Endothelial cell of umbilical vein (primary cell): ENCODE measurements around the gene NUPR1. TPM values are rescaled to one million over a fixed set of nuclear protein-coding genes. Genes with fewer than 3 reads are reported as not detected.

Source experiments
- BruUV-seq: library from RNA; stranded (reverse); fragments of 400-500 nt; replicated peaks from 2 replicates; lab custom pipeline; 2021; lab: Mats Ljungman, UMichigan
- CTCF ChIA-PET: fragments of 300-600, 350-600 bp; sonication (Branson Sonifier 250); formaldehyde crosslinking; loops from one replicate; lab custom pipeline; 2021; ENCODE audit warnings: antibody characterized with exemption, inconsistent platforms; lab: Charles Lee
- POLR2A ChIA-PET: fragments of 300-600, 350-600 bp; sonication (Branson Sonifier 250); formaldehyde crosslinking; loops from one replicate; lab custom pipeline; 2021; ENCODE audit warnings: antibody characterized with exemption, inconsistent platforms; lab: Charles Lee
- DNase-seq: peaks from one replicate; pipeline ENCODE4 v3.0.0-alpha.2; 2011; ENCODE audit warnings: low read depth, low spot score
- FAIRE-seq: peaks from 2 replicates; lab custom pipeline; 2011; peaks lifted over from hg19 to GRCh38; lab: Jason Lieb, UNC
- H2AFZ ChIP-seq: 2 replicates; pipeline ENCODE4 v1.6.0; 2012; ENCODE audit warnings: low read depth, low read length, control low read depth, inconsistent platforms
- H3K27ac ChIP-seq: 2 replicates; pipeline ENCODE4 v1.5.1; 2011; ENCODE audit warnings: low read depth, mild to moderate bottlenecking, control low read depth, low read length, moderate library complexity; ENCODE audit not compliant: insufficient read depth
- H3K27me3 ChIP-seq, 2 experiments: 2 replicates each; pipeline versions ENCODE4 v1.6.0 to v1.6.1; 2011; ENCODE audit warnings: low read length in 2 of 2, mixed read lengths in 1 of 2; ENCODE audit not compliant: control insufficient read depth in 2 of 2, insufficient read depth in 2 of 2
- H3K36me3 ChIP-seq, 2 experiments: 2 replicates in 1 of 2; 3 replicates in 1 of 2; pipeline ENCODE4 v1.5.1; 2011; ENCODE audit warnings: low read length in 2 of 2, mild to moderate bottlenecking in 1 of 2, moderate library complexity in 1 of 2; ENCODE audit not compliant: control insufficient read depth in 2 of 2, insufficient read depth in 2 of 2; ENCODE audit errors: extremely low read depth in 1 of 2
- H3K4me1 ChIP-seq: 3 replicates; pipeline ENCODE4 v1.5.1; 2011; ENCODE audit warnings: mild to moderate bottlenecking, low read length; ENCODE audit not compliant: control insufficient read depth, insufficient read depth; ENCODE audit errors: extremely low read depth
- H3K4me2 ChIP-seq: 2 replicates; pipeline ENCODE4 v1.6.1; 2011; ENCODE audit warnings: low read length, control low read depth, mixed read lengths; ENCODE audit not compliant: insufficient read depth
- H3K4me3 ChIP-seq, 3 experiments: fragments of 200-600 bp in 1 of 3; sonication (generic), shearing (Covaris generic) in 1 of 3; replicated peaks in 1 of 3; 2 replicates each; pipeline ENCODE4 v1.5.1; 2011 to 2016; ENCODE audit warnings: control low read depth in 3 of 3, low read length in 3 of 3, mild to moderate bottlenecking in 2 of 3, inconsistent platforms in 1 of 3, low read depth in 1 of 3, moderate library complexity in 1 of 3; ENCODE audit not compliant: insufficient read depth in 1 of 3
- H3K79me2 ChIP-seq: 2 replicates; pipeline ENCODE4 v1.6.0; 2012; ENCODE audit warnings: low read length, inconsistent platforms; ENCODE audit not compliant: control insufficient read depth, insufficient read depth
- H3K9ac ChIP-seq: replicated peaks from 2 replicates; pipeline ENCODE3; 2011; ENCODE audit warnings: low read length, control low read depth; ENCODE audit not compliant: insufficient read depth; ENCODE audit errors: extremely low read depth
- H3K9me1 ChIP-seq: replicated peaks from 3 replicates; pipeline ENCODE4 v1.6.0; 2011; ENCODE audit warnings: mild to moderate bottlenecking, low read length; ENCODE audit not compliant: control insufficient read depth, insufficient read depth; ENCODE audit errors: extremely low read depth
- H3K9me3 ChIP-seq: replicated peaks from 2 replicates; pipeline ENCODE4 v1.5.1; 2012; ENCODE audit warnings: low read length, inconsistent platforms; ENCODE audit not compliant: control insufficient read depth, insufficient read depth
- H4K20me1 ChIP-seq: replicated peaks from 2 replicates; pipeline ENCODE3; 2011; ENCODE audit warnings: mild to moderate bottlenecking, low read length; ENCODE audit not compliant: control insufficient read depth, insufficient read depth; ENCODE audit errors: extremely low read depth
- EZH2 ChIP-seq: IDR thresholded peaks from 2 replicates; pipeline ENCODE4 v1.6.1; 2012; ENCODE audit warnings: borderline replicate concordance, low read depth, mild to moderate bottlenecking, moderate library complexity, low read length, inconsistent platforms; ENCODE audit not compliant: severe bottlenecking
- FOS ChIP-seq: IDR thresholded peaks from 2 replicates; pipeline ENCODE4 v1.6.1; 2011; ENCODE audit warnings: mild to moderate bottlenecking, low read length, moderate library complexity, borderline replicate concordance; ENCODE audit not compliant: insufficient read depth
- GATA2 ChIP-seq: IDR thresholded peaks from 2 replicates; pipeline ENCODE4 v1.7.0; 2011; ENCODE audit warnings: low read depth, mild to moderate bottlenecking, moderate library complexity, mixed read lengths, low read length; ENCODE audit not compliant: insufficient read length, insufficient read depth
- JUN ChIP-seq: IDR thresholded peaks from 2 replicates; pipeline ENCODE4 v1.6.1; 2011; ENCODE audit warnings: borderline replicate concordance, low read depth; ENCODE audit not compliant: insufficient read length, insufficient read depth
- MYC ChIP-seq: IDR thresholded peaks from one replicate; pipeline ENCODE4 v1.6.1; 2011; ENCODE audit warnings: mild to moderate bottlenecking, low read depth, low read length
- POLR2A ChIP-seq: IDR thresholded peaks from 2 replicates; pipeline ENCODE4 v1.6.1; 2012; ENCODE audit warnings: low read depth, mild to moderate bottlenecking, control low read depth, low read length
- POLR2AphosphoS5 ChIP-seq: IDR thresholded peaks from 2 replicates; pipeline ENCODE4 v1.6.1; 2012; ENCODE audit warnings: low read depth, mild to moderate bottlenecking, control low read depth, low read length, moderate library complexity; ENCODE audit not compliant: insufficient read depth
- dilution Hi-C: fragments of 300-500 bp; cut with MboI; formaldehyde crosslinking; loops from one replicate; pipeline ENCODE4 v1.15.0; 2019; ENCODE audit warnings: low sequenced_read_pairs; ENCODE audit not compliant: extremely low pct_ligation_motif_present
- intact Hi-C: fragments of 100-400 bp; cut with micrococcal nuclease; formaldehyde crosslinking; loops from one replicate; pipeline ENCODE4 v1.10.0; 2022
- polyA plus RNA-seq, 4 experiments: library from polyadenylated mRNA; depleted of rRNA in 3 of 4; stranded (reverse) in 3 of 4; unstranded in 1 of 4; fragments of >200 nt; gene quantifications; 2 replicates each; pipeline versions ENCODE4 v1.2.1 to v1.2.3, GENCODE V29; 2011 to 2012; ENCODE audit warnings: missing spikeins in 1 of 4
- total RNA-seq: library from RNA; stranded (reverse); gene quantifications from 2 replicates; pipeline ENCODE4 v1.2.3, GENCODE V29; 2021
- TF ChIP-seq, protein P1 (sequence below): IDR thresholded peaks from 2 replicates; pipeline ENCODE4 v1.6.1; 2011; ENCODE audit not compliant: insufficient read depth, insufficient read length

Gene NUPR1
- total and polyA plus RNA-seq, 2 donors (not counting 3 experiments of a cell fraction or from before 2014, with no cell fraction given) = 1.8 to 4.9 TPM

GRCh38 chr16:28532940-28533647 lies 5.7 kb downstream of the NUPR1 start:
- intact Hi-C loops = no loop called here
- CTCF ChIA-PET = no interaction called here

GRCh38 chr16:28531777-28532744 lies 6.7 kb downstream of the NUPR1 start:
- Histone ChIP-seq H2AFZ (no peak overlapping the region), H3K79me2 (no peaks in the 10 kb centered on the region), H3K27ac (no peak overlapping the region), H4K20me1 (no peaks in the 10 kb centered on the region), H3K9ac (no peak overlapping the region), H3K4me1 (peaks cover 2% of the 10 kb centered on the region), H3K4me3 (no peak overlapping the region), H3K36me3 (no peaks in the 10 kb centered on the region), H3K9me3 (no peaks in the 10 kb centered on the region), H3K4me2 (no peak overlapping the region), H3K27me3 (peaks cover 0 to 2% of the 10 kb centered on the region in 2 experiments), H3K9me1 (no peaks in the 10 kb centered on the region)
- TF ChIP-seq POLR2AphosphoS5 = no peak
- TF ChIP-seq MYC = no peak
- TF ChIP-seq EZH2 = no peak
- no peak for TF ChIP-seq POLR2A
- TF ChIP-seq, protein P1, sequence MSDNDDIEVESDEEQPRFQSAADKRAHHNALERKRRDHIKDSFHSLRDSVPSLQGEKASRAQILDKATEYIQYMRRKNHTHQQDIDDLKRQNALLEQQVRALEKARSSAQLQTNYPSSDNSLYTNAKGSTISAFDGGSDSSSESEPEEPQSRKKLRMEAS = no peak
- TF ChIP-seq GATA2 = no peak
- no peak for TF ChIP-seq JUN
- no peak for TF ChIP-seq FOS
- ChIA-PET POLR2A (no interaction called here), CTCF (no interaction called here)
- dilution Hi-C loops = no loop called here
- intact Hi-C loops = no loop called here
- no TSS peak for BruUV-seq
- FAIRE-seq (peak; percentile 21), DNase-seq (no peak)

More at GRCh38 chr16:28532940-28533647, 5.7 kb downstream of the NUPR1 start:
- H3K4me1 ChIP-seq = no peaks in the 10 kb centered on the region
- H3K9ac ChIP-seq = no peak overlapping the region
- no peaks in the 10 kb centered on the region for H3K36me3 ChIP-seq
- POLR2A ChIA-PET = no interaction called here
- no peaks in the 10 kb centered on the region for H3K9me3 ChIP-seq
- FAIRE-seq = no peak
- H3K27me3 ChIP-seq = peaks cover 0 to 2% of the 10 kb centered on the region in 2 experiments
- no peaks in the 10 kb centered on the region for H3K79me2 ChIP-seq
- no peak overlapping the region for H3K4me2 ChIP-seq
- no peaks in the 10 kb centered on the region for H4K20me1 ChIP-seq
- H2AFZ ChIP-seq = no peak overlapping the region
- H3K9me1 ChIP-seq = no peaks in the 10 kb centered on the region
- H3K4me3 ChIP-seq = no peak overlapping the region
- TF ChIP-seq MYC (no peak), EZH2 (no peak), POLR2A (no peak), GATA2 (no peak)
- no peak for DNase-seq
- no peak overlapping the region for H3K27ac ChIP-seq
- dilution Hi-C loops = no loop called here
- no TSS peak for BruUV-seq
